Small intestine (tissue), 7 donors: ENCODE data around the gene OGG1. TPM values are rescaled to one million over a fixed set of nuclear protein-coding genes. Genes with fewer than 3 reads are reported as not detected.

Experiments used
- DNase-seq, 2 donors: peaks; one replicate each; pipeline versions ENCODE4 v3.0.0 to v3.0.0-alpha.2; 2013
- FAIRE-seq: peaks from 2 replicates; lab custom pipeline; 2012; peaks lifted over from hg19 to GRCh38; lab: Jason Lieb, UNC
- H3K27ac ChIP-seq, 3 donors: one replicate each; pipeline ENCODE4 v1.5.1; 2013; ENCODE audit warnings: low read length in 2 of 3, mild to moderate bottlenecking in 2 of 3, control low read depth in 1 of 3, inconsistent platforms in 1 of 3, low read depth in 1 of 3, moderate library complexity in 1 of 3
- H3K27me3 ChIP-seq, 3 donors: one replicate each; pipeline ENCODE4 v1.6.1; 2013; ENCODE audit warnings: low read length in 3 of 3, inconsistent platforms in 1 of 3; ENCODE audit not compliant: control insufficient read depth in 3 of 3, insufficient read depth in 3 of 3
- H3K36me3 ChIP-seq, 3 donors: one replicate each; pipeline ENCODE4 v1.6.1; 2013; ENCODE audit warnings: low read length in 3 of 3, inconsistent platforms in 1 of 3, low read depth in 1 of 3, mild to moderate bottlenecking in 1 of 3, moderate library complexity in 1 of 3; ENCODE audit not compliant: control insufficient read depth in 3 of 3, insufficient read depth in 2 of 3
- H3K4me1 ChIP-seq, 3 donors: one replicate each; pipeline ENCODE4 v1.6.1; 2013; ENCODE audit warnings: low read length in 2 of 3, inconsistent platforms in 1 of 3, low read depth in 1 of 3, mild to moderate bottlenecking in 1 of 3, moderate library complexity in 1 of 3; ENCODE audit not compliant: control insufficient read depth in 3 of 3, insufficient read depth in 2 of 3
- H3K4me3 ChIP-seq, 3 donors: one replicate each; pipeline ENCODE4 v1.5.1; 2013; ENCODE audit warnings: low read length in 3 of 3, control low read depth in 1 of 3, inconsistent platforms in 1 of 3, low read depth in 1 of 3, mild to moderate bottlenecking in 1 of 3, moderate library complexity in 1 of 3
- H3K9me3 ChIP-seq, 2 donors: one replicate each; pipeline ENCODE4 v1.6.1; 2013; ENCODE audit warnings: low read depth in 1 of 2, low read length in 1 of 2; ENCODE audit not compliant: control insufficient read depth in 2 of 2, insufficient read depth in 1 of 2
- WGBS, 3 donors: extraction: QIAGEN DNeasy Blood & Tissue Kit; methylation state at CpG; one replicate each; pipeline ENCODE4 v1.1.7; 2013; 5-methylcytosine and 5-hydroxymethylcytosine counted together
- polyA plus RNA-seq, 4 donors: library from polyadenylated mRNA; stranded (reverse) in 3 of 4; unstranded in 1 of 4; fragments of 200-250 nt in 3 of 4; fragments of 120-200 nt in 1 of 4; gene quantifications; one replicate each; pipeline versions ENCODE4 v1.2.1 to v1.2.3, GENCODE V29; 2013
- donor health status: healthy with polysubstance abuse.
- donor health status: control.
- donor health status: control.
- donor health status: Bipolar disorder and iron deficiency.
- donor health status: healthy.

Gene OGG1
- polyA plus RNA-seq, 4 donors = 25.4 to 111 (median 43.1) TPM

DNA sequence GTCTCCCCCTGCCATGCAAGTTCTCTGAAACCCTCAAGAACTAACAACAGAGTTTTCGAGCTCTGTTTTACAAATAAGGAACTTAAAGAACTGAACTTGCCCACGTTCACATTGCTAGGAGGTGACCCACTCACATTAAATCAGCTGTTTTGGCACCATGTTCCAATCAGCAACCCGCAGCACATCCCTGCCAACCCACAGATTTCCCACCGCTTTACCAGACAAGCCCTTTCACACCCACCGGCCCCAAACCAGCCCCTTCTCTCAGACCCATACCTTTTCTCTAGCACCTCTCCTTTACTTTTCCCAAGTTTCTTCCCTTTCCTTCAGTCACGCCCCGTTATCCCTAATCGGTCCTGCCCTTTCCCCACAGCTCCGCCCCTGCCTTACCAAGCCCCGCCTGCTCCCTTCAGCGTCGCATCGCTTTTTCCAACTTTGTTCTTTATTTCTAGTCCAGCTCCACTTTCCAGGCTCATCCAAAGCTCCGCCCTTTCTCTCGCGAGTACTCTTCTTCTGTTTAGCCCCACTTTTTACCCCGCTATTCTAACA is 19.0 kb upstream of the OGG1 start:
- 0 to 4% (median 2%) methylated on average over 16 of the region's 17 CpGs for WGBS, 3 donors
- FAIRE-seq (no peak), DNase-seq (peak in 1 of 2 donors; percentile 85)
- Histone ChIP-seq H3K36me3 (peaks cover 0 to 18% (median 3%) of the 10 kb centered on the region in 3 donors), H3K9me3 (no peaks in the 10 kb centered on the region), H3K27ac (peak overlapping the region in 2 of 3 donors; percentile 80 to 85), H3K4me1 (peaks cover 0 to 12% (median 3%) of the 10 kb centered on the region in 3 donors), H3K27me3 (no peaks in the 10 kb centered on the region), H3K4me3 (peak overlapping the region; percentile 37 to 39 (median 38))

DNA sequence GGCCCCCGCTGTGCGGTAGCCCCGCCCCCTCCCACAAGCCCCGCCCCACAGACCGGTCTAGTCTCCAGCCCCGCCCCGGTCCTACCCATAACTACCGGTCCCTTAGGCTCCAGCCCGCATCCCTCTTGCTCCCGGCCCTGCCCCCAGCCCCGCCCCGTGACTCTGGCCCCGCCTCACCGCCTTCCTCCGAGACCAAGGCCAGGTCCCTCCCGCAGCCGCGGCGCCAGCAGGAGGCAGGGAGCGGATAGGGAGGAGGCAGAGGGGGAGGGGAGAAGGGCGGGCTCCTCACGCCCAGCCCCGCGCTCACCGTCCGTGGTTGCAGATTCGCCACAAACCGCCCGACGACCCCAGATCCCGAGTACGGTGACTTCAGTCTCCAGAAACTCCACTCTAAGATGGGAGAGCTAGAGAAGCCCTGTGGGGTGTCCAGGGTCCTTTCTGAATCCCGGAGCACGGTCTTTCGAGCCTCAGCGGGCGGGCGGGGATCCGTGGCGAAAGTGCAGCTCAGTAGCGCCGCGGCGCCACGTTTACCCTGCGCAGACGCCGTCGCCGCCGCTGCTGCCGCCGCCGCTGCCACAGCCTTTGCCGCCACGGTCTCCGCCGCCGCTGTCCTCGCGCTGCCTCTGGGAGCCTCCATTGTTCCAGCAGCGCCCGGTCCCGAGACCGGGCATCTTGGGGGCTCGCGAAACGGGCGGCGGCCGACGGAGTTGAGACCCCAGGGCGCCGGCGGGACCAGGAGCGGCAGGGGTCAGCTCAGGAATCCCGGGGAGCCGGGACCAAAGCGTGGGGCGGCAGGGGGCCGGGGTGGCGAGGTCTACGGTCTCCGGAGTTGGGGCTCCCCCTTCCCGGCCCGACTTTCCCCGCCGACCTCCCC is 18.3 kb upstream of the OGG1 start, which contains the start of gene BRPF1:
Gene BRPF1, plus strand, starts transcription at position 530 of the 874 bp plus-strand sequence. CDS start 2,406 bp downstream, outside the sequence.
- WGBS, 3 donors = 0 to 1% (median 1%) methylated on average over 83 to 88 of the region's 88 CpGs
- Histone ChIP-seq H3K36me3 (peaks cover 0 to 21% (median 3%) of the 10 kb centered on the region in 3 donors), H3K27ac (peak within 1 kb of the TSS; percentile 80 to 98 (median 98)), H3K27me3 (no peaks in the 10 kb centered on the region), H3K4me1 (peaks cover 0 to 12% (median 3%) of the 10 kb centered on the region in 3 donors), H3K4me3 (peak within 1 kb of the TSS; percentile 86 to 95 (median 92)), H3K9me3 (no peaks in the 10 kb centered on the region)
- DNase-seq (peak; percentile 99 to 100), FAIRE-seq (no peak)

DNA sequence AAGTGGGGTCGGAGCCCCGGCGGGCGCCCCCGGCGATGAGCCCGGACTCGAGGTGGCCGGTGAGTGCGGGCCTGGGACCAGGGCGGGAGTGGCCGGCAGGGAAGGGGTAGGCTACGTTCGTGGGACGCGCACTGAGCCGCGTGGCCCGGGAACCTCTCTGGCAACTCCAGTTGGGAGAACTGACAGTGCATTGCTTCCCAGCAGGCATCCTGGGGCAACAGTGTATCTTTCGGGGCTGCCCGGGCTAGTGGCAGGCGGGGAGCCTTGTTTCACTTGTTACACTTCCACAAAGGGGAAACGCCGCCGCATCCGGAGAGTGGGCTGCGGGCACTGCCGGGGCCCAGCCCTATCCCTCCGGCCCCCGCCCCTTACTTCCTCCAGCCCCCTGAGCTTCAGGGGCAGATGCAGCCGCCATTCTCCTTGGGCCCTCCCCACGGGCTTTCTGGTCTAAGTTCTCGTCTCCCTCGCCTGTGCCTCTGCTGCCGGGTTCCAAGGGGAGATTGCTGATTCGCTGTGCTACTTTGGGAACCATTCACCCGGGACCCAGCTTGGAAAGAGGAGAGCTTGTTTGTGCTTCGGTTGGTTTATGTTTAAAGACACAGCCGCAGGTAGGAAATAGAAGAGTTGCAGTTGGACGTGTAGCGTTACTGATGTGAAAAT is 17.5 kb upstream of the OGG1 start:
- Histone ChIP-seq H3K4me1 (peaks cover 0 to 12% (median 3%) of the 10 kb centered on the region in 3 donors), H3K27me3 (no peaks in the 10 kb centered on the region), H3K9me3 (no peaks in the 10 kb centered on the region), H3K36me3 (peaks cover 0 to 24% (median 3%) of the 10 kb centered on the region in 3 donors), H3K4me3 (peak overlapping the region; percentile 86 to 95 (median 92)), H3K27ac (peak overlapping the region; percentile 80 to 98 (median 98))
- DNase-seq = no peak
- no peak for FAIRE-seq
- 1 to 2% (median 1%) methylated on average over 33 to 41 of the region's 41 CpGs for WGBS, 3 donors

DNA sequence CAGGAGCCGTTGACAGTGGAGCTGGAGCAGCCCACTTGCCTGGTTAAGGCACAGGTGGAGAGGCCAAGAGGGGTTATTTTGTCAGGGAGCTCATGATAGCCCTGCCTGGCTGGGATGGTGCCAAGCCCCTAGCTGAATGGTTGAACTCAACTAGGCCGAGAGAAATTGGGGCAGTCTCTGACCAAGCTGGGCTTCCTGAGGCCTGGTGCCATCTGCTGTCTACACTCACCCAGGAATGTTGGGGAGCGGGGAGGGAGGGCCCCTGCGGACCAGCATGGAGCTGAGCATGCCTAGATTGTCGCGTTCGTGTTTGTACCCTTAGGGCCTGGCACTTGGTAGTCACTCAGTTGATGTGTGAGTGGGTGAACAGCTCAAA is 17.0 kb upstream of the OGG1 start:
- Histone ChIP-seq H3K36me3 (peaks cover 0 to 30% (median 5%) of the 10 kb centered on the region in 3 donors), H3K9me3 (no peaks in the 10 kb centered on the region), H3K27ac (no peak overlapping the region), H3K4me1 (peaks cover 0 to 12% (median 3%) of the 10 kb centered on the region in 3 donors), H3K27me3 (no peaks in the 10 kb centered on the region), H3K4me3 (peak overlapping the region; percentile 86 to 95 (median 92))
- FAIRE-seq = no peak
- WGBS, 3 donors = 19 to 37% (median 32%) methylated on average over 7 of the region's 7 CpGs
- no peak for DNase-seq

DNA sequence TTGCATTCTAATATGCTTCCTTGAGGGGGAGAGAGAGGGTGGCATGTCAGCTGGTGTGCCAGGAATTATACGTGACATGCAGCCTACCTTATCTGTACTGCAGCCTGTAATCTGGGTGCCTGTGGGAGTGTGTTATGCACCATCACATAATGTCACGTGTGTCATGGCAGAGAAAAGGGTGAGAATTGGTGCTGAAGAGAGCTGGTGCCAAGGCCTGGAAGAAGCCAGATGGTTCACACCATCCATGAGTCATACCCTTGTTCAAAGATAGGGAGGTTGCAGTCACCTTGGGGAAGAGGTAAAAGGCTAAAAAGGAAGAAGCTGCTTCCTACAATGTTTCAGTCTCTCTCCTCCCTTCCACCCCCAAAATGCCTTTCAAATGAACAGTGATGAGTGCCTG is 12.9 kb upstream of the OGG1 start:
- FAIRE-seq (no peak), DNase-seq (no peak)
- Histone ChIP-seq H3K36me3 (peaks cover 4 to 69% (median 14%) of the 10 kb centered on the region in 3 donors), H3K4me1 (peaks cover 0 to 12% (median 3%) of the 10 kb centered on the region in 3 donors), H3K9me3 (no peaks in the 10 kb centered on the region), H3K27ac (no peak overlapping the region), H3K4me3 (no peak overlapping the region), H3K27me3 (no peaks in the 10 kb centered on the region)
- WGBS, 3 donors = 58 to 66% (median 66%) methylated on average over 2 of the region's 2 CpGs

DNA sequence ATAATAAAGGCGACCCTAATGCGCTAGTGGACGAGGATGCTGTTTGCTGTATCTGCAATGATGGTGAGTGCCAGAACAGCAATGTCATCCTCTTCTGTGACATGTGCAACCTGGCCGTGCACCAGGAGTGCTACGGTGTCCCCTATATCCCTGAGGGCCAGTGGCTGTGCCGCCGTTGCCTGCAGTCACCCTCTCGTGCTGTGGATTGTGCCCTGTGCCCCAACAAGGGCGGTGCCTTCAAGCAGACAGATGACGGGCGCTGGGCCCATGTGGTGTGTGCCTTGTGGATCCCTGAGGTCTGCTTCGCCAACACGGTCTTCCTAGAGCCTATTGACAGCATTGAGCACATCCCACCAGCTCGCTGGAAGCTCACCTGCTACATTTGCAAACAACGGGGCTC is 10.6 kb upstream of the OGG1 start:
- peaks cover 9 to 84% (median 31%) of the 10 kb centered on the region in 3 donors for H3K36me3 ChIP-seq

DNA sequence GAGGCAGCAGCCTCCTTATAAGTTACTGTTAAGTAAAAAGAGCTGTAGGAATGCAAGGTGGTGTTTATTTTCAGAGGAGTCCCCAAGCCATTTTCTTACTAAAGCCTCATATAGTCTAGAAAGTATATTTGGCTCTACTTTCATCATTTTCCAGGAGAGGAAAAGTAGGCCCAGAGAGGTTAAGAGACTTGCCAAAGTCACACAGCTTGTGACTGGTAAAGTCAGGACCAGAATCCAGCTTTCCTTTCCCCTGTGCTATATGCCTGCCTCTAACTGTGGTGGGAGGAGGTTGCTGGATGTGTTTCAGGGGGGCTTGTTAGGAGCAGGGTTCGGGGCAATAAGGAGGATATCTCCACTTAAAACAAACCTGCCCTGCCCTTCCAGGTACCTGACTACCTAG is 7.2 kb upstream of the OGG1 start:
- DNase-seq = no peak
- peaks cover 0 to 4% (median 0%) of the 10 kb centered on the region in 3 donors for H3K4me1 ChIP-seq
- FAIRE-seq = no peak
- no peak overlapping the region for H3K27ac ChIP-seq
- peaks cover 15 to 96% (median 41%) of the 10 kb centered on the region in 3 donors for H3K36me3 ChIP-seq
- no peaks in the 10 kb centered on the region for H3K9me3 ChIP-seq
- H3K4me3 ChIP-seq = no peak overlapping the region
- WGBS, 3 donors = 84 to 95% (median 93%) methylated on average over 1 of the region's 1 CpG
- no peaks in the 10 kb centered on the region for H3K27me3 ChIP-seq

More for the DNA sequence above, 10.6 kb upstream of the OGG1 start:
- 94 to 96% (median 95%) methylated on average over 15 of the region's 15 CpGs for WGBS, 3 donors
- no peaks in the 10 kb centered on the region for H3K27me3 ChIP-seq
- FAIRE-seq (no peak), DNase-seq (no peak)
- no peak overlapping the region for H3K27ac ChIP-seq
- no peaks in the 10 kb centered on the region for H3K9me3 ChIP-seq
- H3K4me3 ChIP-seq = no peak overlapping the region
- H3K4me1 ChIP-seq = no peaks in the 10 kb centered on the region

DNA sequence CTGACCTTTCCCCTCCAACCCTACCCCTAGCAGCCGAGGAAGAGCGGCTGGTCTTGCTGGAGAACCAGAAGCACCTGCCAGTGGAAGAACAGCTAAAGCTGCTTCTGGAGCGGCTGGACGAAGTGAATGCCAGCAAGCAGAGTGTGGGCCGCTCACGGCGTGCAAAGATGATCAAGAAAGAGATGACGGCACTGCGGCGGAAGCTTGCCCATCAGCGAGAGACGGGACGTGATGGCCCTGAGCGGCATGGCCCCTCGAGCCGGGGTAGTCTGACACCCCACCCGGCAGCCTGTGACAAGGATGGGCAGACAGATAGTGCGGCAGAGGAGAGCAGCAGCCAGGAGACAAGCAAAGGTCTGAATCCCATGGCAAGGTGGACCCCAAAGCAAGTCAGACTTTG is 6.2 kb upstream of the OGG1 start:
- WGBS, 3 donors = 95 to 98% (median 95%) methylated on average over 18 of the region's 18 CpGs
- H3K36me3 ChIP-seq = peaks cover 15 to 94% (median 41%) of the 10 kb centered on the region in 3 donors
- FAIRE-seq = no peak

More for the DNA sequence above, 6.2 kb upstream of the OGG1 start:
- Histone ChIP-seq H3K27ac (no peak overlapping the region), H3K9me3 (no peaks in the 10 kb centered on the region), H3K27me3 (no peaks in the 10 kb centered on the region), H3K4me1 (peaks cover 0 to 7% (median 0%) of the 10 kb centered on the region in 3 donors), H3K4me3 (no peak overlapping the region)
- no peak for DNase-seq
